Sigmoid colon (tissue), 4 donors: ENCODE results near the gene POMT1.

Experiments
- POLR2A ChIP-seq, 2 donors: fragments of 450-650 bp; IDR thresholded peaks; one replicate each; pipeline ENCODE4 v1.6.1; 2016; ENCODE audit warnings: antibody characterized with exemption in 2 of 2, mild to moderate bottlenecking in 2 of 2, moderate library complexity in 2 of 2
- POLR2AphosphoS5 ChIP-seq, 4 donors: sonication (generic); formaldehyde crosslinking; IDR thresholded peaks; one replicate each; pipeline ENCODE4 v1.6.1; 2017; ENCODE audit warnings: antibody characterized with exemption in 4 of 4

GRCh38 chr9:131523451-131524435 lies 21.0 kb downstream of the POMT1 start:
- TF ChIP-seq POLR2A (IDR thresholded peaks at IDR 0.05) (no peak), POLR2AphosphoS5 (IDR thresholded peaks at IDR 0.05) (no peak)
